GM12892 (cell line): ENCODE results near the gene DTD2.
"Not testable (repeated sequence)": the region's sequence is repeated elsewhere in the genome, so short reads cannot be mapped to it uniquely, and the experiment has no call there.

Experiments used
- POLR2A ChIP-seq: IDR thresholded peaks from 2 replicates; pipeline ENCODE4 v1.6.1; 2011; ENCODE audit warnings: low read depth, low read length, control low read depth
- TAF1 ChIP-seq: IDR thresholded peaks from 2 replicates; pipeline ENCODE4 v1.6.1; 2011; ENCODE audit warnings: low read depth, mild to moderate bottlenecking, control low read depth, low read length, borderline replicate concordance

DNA sequence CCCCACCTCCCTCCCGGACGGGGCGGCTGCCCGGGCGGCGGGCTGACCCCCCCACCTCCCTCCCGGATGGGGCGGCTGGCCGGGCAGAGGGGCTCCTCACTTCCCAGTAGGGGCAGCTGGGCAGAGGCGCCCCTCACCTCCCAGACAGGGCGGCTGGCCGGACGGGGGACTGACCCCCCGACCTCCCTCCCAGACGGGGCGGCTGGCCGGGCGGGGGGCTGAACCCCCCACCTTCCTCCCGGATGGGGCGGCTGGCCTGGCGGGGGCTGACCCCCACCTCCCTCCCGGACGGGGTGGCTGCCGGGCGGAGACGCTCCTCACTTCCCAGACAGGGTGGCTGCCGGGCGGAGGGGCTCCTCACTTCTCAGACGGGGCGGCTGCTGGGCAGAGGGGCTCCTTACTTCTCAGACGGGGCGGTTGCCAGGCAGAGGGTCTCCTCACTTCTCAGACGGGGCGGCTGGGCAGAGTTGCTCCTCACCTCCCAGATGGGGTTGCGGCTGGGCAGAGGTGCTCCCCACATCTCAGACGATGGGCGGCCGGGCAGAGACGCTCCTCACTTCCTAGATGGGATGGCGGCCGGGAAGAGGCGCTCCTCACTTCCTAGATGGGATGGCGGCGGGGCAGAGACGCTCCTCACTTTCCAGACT is 20.1 kb downstream of the DTD2 start:
- not testable (repeated sequence) for TF ChIP-seq TAF1, POLR2A
